SK-N-DZ (cell line): ENCODE measurements around the gene FOS.
"Not testable (repeated sequence)": the region's sequence is repeated elsewhere in the genome, so short reads cannot be mapped to it uniquely, and the experiment has no call there.

ENCODE experiments used
- DNase-seq: peaks from one replicate; pipeline ENCODE4 v3.0.0-alpha.2; 2015; ENCODE audit warnings: low spot score

FOS gene

GRCh38 chr14:75293920-75294648 is 15.5 kb downstream of the FOS start:
- peak; percentile 87 for DNase-seq

- DNase-seq = no peak
Observed at GRCh38 chr14:75294649-75295033, 16.0 kb downstream of the FOS start.

GRCh38 chr14:75295061-75295461 is 16.4 kb downstream of the FOS start:
- DNase-seq = no peak

- peak; percentile 64 for DNase-seq
Observed at GRCh38 chr14:75295491-75296345, 17.1 kb downstream of the FOS start.

- no peak for DNase-seq
Observed at GRCh38 chr14:75297411-75298040, 18.9 kb downstream of the FOS start.

- no peak for DNase-seq
Observed at GRCh38 chr14:75298187-75298965, 19.7 kb downstream of the FOS start.

- DNase-seq = no peak
Observed at GRCh38 chr14:75299059-75299458, 20.4 kb downstream of the FOS start.

- DNase-seq = no peak
Observed at GRCh38 chr14:75299576-75299975, 20.9 kb downstream of the FOS start.

GRCh38 chr14:75301666-75302325 is 23.2 kb downstream of the FOS start:
- DNase-seq = no peak

- DNase-seq = peak; percentile 58
Observed at GRCh38 chr14:75303381-75303789, 24.8 kb downstream of the FOS start.

- DNase-seq = not testable (repeated sequence)
Observed at GRCh38 chr14:75306410-75306809, 27.8 kb downstream of the FOS start.

- no peak for DNase-seq
Observed at GRCh38 chr14:75306927-75307699, 28.5 kb downstream of the FOS start.

GRCh38 chr14:75307700-75308379 is 29.2 kb downstream of the FOS start:
- peak; percentile 69 for DNase-seq

- not testable (repeated sequence) for DNase-seq
Observed at GRCh38 chr14:75308991-75309390, 30.4 kb downstream of the FOS start.

- not testable (repeated sequence) for DNase-seq
Observed at GRCh38 chr14:75309561-75309960, 30.9 kb downstream of the FOS start.

GRCh38 chr14:75310295-75311111 is 31.9 kb downstream of the FOS start:
- peak; percentile 39 for DNase-seq

GRCh38 chr14:75311356-75311755 is 32.7 kb downstream of the FOS start:
- no peak for DNase-seq

- no peak for DNase-seq
Observed at GRCh38 chr14:75312341-75312740, 33.7 kb downstream of the FOS start.

GRCh38 chr14:75313294-75313693 is 34.7 kb downstream of the FOS start:
- no peak for DNase-seq
